NCI-H82 (cell line): ENCODE data around the gene UCN.

Source experiments
- DNase-seq: peaks from one replicate; lab custom pipeline; 2025; lab: John Stamatoyannopoulos, UW

The UCN gene

GRCh38 chr2:27261241-27261925 lies 46.9 kb downstream of the UCN start:
- no peak for DNase-seq

- DNase-seq = no peak
These were observed 50.2 kb downstream of the UCN start for GRCh38 chr2:27258051-27258450.
